ENCODE measurements around the gene SUSD4.

The SUSD4 gene

GRCh38 chr1:223312273-223312672 lies 51.7 kb downstream of the SUSD4 start:
- no peaks in the 10 kb centered on the region for H3K27me3 ChIP-seq (ENCODE audit: low read depth, low read length)
- H3K36me3 ChIP-seq (ENCODE audit: control insufficient read depth in 1 of 2, insufficient read depth in 2 of 2, low read length in 2 of 2) = no peaks in the 10 kb centered on the region
- no peak overlapping the region for H3K27ac ChIP-seq (ENCODE audit: low read length)
- no peaks in the 10 kb centered on the region for H3K4me1 ChIP-seq (ENCODE audit: control insufficient read depth in 1 of 2, insufficient read depth in 2 of 2, low read length in 2 of 2)
- no peak overlapping the region for H3K4me3 ChIP-seq (ENCODE audit: low read depth in 1 of 2, low read length in 2 of 2)
- H3K9me3 ChIP-seq (ENCODE audit: control insufficient read depth in 1 of 2, low read length in 2 of 2) = no peaks in the 10 kb centered on the region

- no peak overlapping the region for H3K4me3 ChIP-seq (ENCODE audit: low read depth in 1 of 2, low read length in 2 of 2)
- no peaks in the 10 kb centered on the region for H3K36me3 ChIP-seq (ENCODE audit: control insufficient read depth in 1 of 2, insufficient read depth in 2 of 2, low read length in 2 of 2)
- no peaks in the 10 kb centered on the region for H3K9me3 ChIP-seq (ENCODE audit: control insufficient read depth in 1 of 2, low read length in 2 of 2)
- no peak overlapping the region for H3K27ac ChIP-seq (ENCODE audit: low read length)
- no peaks in the 10 kb centered on the region for H3K27me3 ChIP-seq (ENCODE audit: low read depth, low read length)
- no peaks in the 10 kb centered on the region for H3K4me1 ChIP-seq (ENCODE audit: control insufficient read depth in 1 of 2, insufficient read depth in 2 of 2, low read length in 2 of 2)
Measured at GRCh38 chr1:223311826-223312225, 52.1 kb downstream of the SUSD4 start.

DNA sequence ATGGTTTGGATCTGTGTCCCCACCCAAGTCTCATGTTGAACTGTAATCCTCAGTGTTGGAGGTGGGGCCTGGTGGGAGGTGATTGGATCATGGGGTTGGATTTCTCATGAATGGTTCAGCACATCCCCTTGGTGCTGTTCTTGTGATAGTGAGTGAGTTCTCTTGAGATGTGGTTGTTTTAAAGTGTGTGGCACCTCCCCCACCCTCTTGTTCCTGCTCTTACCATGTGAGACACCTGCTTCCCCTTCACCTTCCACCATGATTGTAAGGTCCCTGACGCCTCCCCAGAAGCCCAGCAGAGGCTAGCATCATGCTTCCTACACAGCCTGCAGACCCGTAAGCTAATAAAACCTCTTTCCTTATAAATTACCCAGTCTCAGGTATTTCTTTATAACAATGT lies 55.8 kb downstream of the SUSD4 start:
- no peaks in the 10 kb centered on the region for H3K27me3 ChIP-seq (ENCODE audit: low read depth, low read length)
- H3K27ac ChIP-seq (ENCODE audit: low read length) = no peak overlapping the region
- peaks cover 0 to 2% of the 10 kb centered on the region in 2 donors for H3K9me3 ChIP-seq (ENCODE audit: control insufficient read depth in 1 of 2, low read length in 2 of 2)
- H3K4me3 ChIP-seq (ENCODE audit: low read depth in 1 of 2, low read length in 2 of 2) = no peak overlapping the region
- H3K4me1 ChIP-seq (ENCODE audit: control insufficient read depth in 1 of 2, insufficient read depth in 2 of 2, low read length in 2 of 2) = no peaks in the 10 kb centered on the region
- H3K36me3 ChIP-seq (ENCODE audit: control insufficient read depth in 1 of 2, insufficient read depth in 2 of 2, low read length in 2 of 2) = no peaks in the 10 kb centered on the region

DNA sequence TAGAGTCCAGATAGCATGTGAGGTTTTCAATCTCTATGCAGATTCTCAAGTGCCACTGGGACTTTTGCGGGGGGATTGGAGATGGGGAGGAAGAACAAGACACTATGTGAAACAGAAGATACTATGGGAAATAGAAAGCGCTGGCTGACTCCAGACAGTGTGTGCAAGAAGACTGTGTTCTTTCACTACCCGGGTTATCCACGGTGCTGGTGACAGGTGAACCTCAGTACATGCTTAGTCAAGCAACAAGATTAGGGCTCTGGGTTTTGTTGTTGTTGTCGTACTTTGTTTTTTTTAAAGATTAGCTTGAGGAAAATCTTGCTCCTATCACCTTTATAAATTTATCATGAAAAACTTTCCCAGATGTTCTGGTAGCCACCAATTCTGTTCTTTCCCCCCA lies 56.4 kb downstream of the SUSD4 start:
- no peak overlapping the region for H3K27ac ChIP-seq (ENCODE audit: low read length)
- H3K4me1 ChIP-seq (ENCODE audit: control insufficient read depth in 1 of 2, insufficient read depth in 2 of 2, low read length in 2 of 2) = no peaks in the 10 kb centered on the region

GRCh38 chr1:223304931-223305330 lies 59.0 kb downstream of the SUSD4 start:
- Histone ChIP-seq H3K4me3 (ENCODE audit: low read depth in 1 of 2, low read length in 2 of 2) (no peak overlapping the region), H3K27me3 (ENCODE audit: low read depth, low read length) (no peaks in the 10 kb centered on the region)

More for the DNA sequence above, 56.4 kb downstream of the SUSD4 start:
- H3K9me3 ChIP-seq (ENCODE audit: control insufficient read depth in 1 of 2, low read length in 2 of 2) = peaks cover 0 to 2% of the 10 kb centered on the region in 2 donors
- H3K36me3 ChIP-seq (ENCODE audit: control insufficient read depth in 1 of 2, insufficient read depth in 2 of 2, low read length in 2 of 2) = no peaks in the 10 kb centered on the region
- no peak overlapping the region for H3K4me3 ChIP-seq (ENCODE audit: low read depth in 1 of 2, low read length in 2 of 2)
- H3K27me3 ChIP-seq (ENCODE audit: low read depth, low read length) = no peaks in the 10 kb centered on the region

GRCh38 chr1:223301371-223301770 lies 62.6 kb downstream of the SUSD4 start:
- Histone ChIP-seq H3K4me1 (ENCODE audit: control insufficient read depth in 1 of 2, insufficient read depth in 2 of 2, low read length in 2 of 2) (no peaks in the 10 kb centered on the region), H3K4me3 (ENCODE audit: low read depth in 1 of 2, low read length in 2 of 2) (no peak overlapping the region)

More at GRCh38 chr1:223304931-223305330, 59.0 kb downstream of the SUSD4 start:
- Histone ChIP-seq H3K9me3 (ENCODE audit: control insufficient read depth in 1 of 2, low read length in 2 of 2) (peaks cover 0 to 2% of the 10 kb centered on the region in 2 donors), H3K36me3 (ENCODE audit: control insufficient read depth in 1 of 2, insufficient read depth in 2 of 2, low read length in 2 of 2) (no peaks in the 10 kb centered on the region), H3K27ac (ENCODE audit: low read length) (no peak overlapping the region), H3K4me1 (ENCODE audit: control insufficient read depth in 1 of 2, insufficient read depth in 2 of 2, low read length in 2 of 2) (no peaks in the 10 kb centered on the region)

DNA sequence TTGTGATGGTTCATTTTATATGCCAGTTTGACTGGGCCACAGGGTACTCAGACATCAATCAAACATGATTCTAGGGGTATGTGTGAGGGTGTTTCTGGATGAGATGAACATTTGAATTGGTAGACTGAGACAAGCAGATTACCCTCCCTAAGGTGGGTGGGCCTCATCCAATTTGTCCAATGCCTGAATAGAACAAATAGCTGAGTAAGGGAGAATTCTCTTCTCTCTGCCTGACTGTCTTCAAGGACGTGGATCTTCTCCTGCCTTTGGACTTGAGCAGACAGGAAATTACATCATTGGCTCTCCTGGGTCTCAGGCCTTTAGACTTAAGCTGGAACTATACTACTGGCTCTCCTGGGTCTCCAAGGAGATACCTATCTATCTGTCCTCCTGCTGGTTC lies 64.4 kb downstream of the SUSD4 start:
- Histone ChIP-seq H3K36me3 (ENCODE audit: control insufficient read depth in 1 of 2, insufficient read depth in 2 of 2, low read length in 2 of 2) (no peaks in the 10 kb centered on the region), H3K4me1 (ENCODE audit: control insufficient read depth in 1 of 2, insufficient read depth in 2 of 2, low read length in 2 of 2) (no peaks in the 10 kb centered on the region), H3K27me3 (ENCODE audit: low read depth, low read length) (no peaks in the 10 kb centered on the region), H3K4me3 (ENCODE audit: low read depth in 1 of 2, low read length in 2 of 2) (no peak overlapping the region), H3K27ac (ENCODE audit: low read length) (no peak overlapping the region), H3K9me3 (ENCODE audit: control insufficient read depth in 1 of 2, low read length in 2 of 2) (peaks cover 0 to 2% of the 10 kb centered on the region in 2 donors)

More at GRCh38 chr1:223301371-223301770, 62.6 kb downstream of the SUSD4 start:
- Histone ChIP-seq H3K27me3 (ENCODE audit: low read depth, low read length) (no peaks in the 10 kb centered on the region), H3K27ac (ENCODE audit: low read length) (no peak overlapping the region), H3K36me3 (ENCODE audit: control insufficient read depth in 1 of 2, insufficient read depth in 2 of 2, low read length in 2 of 2) (no peaks in the 10 kb centered on the region), H3K9me3 (ENCODE audit: control insufficient read depth in 1 of 2, low read length in 2 of 2) (peaks cover 0 to 2% of the 10 kb centered on the region in 2 donors)

DNA sequence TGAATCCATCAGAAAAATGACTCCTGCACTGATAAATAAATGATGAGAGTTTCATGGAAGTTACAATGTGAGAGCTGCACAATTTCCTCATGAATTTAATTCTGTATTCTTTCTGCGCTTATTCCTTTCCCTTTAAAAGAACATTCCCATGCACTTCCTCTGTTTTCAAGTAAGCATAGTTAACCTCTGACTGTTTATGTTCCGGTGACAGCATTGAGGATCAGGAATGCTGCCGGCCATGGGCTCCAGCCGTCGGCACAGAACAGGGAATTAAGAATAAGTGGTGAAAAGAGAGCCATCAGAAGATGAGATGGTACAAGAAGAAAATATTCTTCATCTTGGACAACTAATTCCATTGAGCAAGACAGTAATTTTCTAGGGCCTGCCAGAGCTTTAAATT lies 65.3 kb downstream of the SUSD4 start:
- Histone ChIP-seq H3K4me3 (ENCODE audit: low read depth in 1 of 2, low read length in 2 of 2) (no peak overlapping the region), H3K9me3 (ENCODE audit: control insufficient read depth in 1 of 2, low read length in 2 of 2) (peaks cover 0 to 2% of the 10 kb centered on the region in 2 donors), H3K27me3 (ENCODE audit: low read depth, low read length) (no peaks in the 10 kb centered on the region), H3K27ac (ENCODE audit: low read length) (no peak overlapping the region), H3K36me3 (ENCODE audit: control insufficient read depth in 1 of 2, insufficient read depth in 2 of 2, low read length in 2 of 2) (no peaks in the 10 kb centered on the region), H3K4me1 (ENCODE audit: control insufficient read depth in 1 of 2, insufficient read depth in 2 of 2, low read length in 2 of 2) (no peaks in the 10 kb centered on the region)

GRCh38 chr1:223297800-223298199 lies 66.2 kb downstream of the SUSD4 start:
- Histone ChIP-seq H3K27me3 (ENCODE audit: low read depth, low read length) (no peaks in the 10 kb centered on the region), H3K27ac (ENCODE audit: low read length) (no peak overlapping the region)

DNA sequence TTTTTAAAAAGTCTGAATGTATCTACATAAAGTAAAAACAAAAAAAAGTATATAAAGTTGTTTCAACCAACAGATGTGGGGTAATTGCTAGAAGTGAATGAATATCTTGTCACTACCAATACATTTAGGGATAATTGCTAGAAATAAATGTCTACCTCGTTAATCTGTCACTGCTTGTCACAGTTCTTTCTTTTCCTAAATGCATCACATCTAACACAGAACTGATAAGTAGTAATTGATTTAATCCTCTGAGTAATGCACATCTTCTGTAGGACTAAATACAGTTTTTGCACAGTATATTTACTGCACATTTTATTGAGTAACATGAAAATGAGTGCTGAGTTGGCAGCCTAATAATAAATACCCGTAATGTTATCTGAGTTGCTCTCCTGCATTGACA lies 72.2 kb downstream of the SUSD4 start:
- Histone ChIP-seq H3K9me3 (ENCODE audit: control insufficient read depth in 1 of 2, low read length in 2 of 2) (no peaks in the 10 kb centered on the region), H3K36me3 (ENCODE audit: control insufficient read depth in 1 of 2, insufficient read depth in 2 of 2, low read length in 2 of 2) (no peaks in the 10 kb centered on the region), H3K4me3 (ENCODE audit: low read depth in 1 of 2, low read length in 2 of 2) (no peak overlapping the region), H3K27me3 (ENCODE audit: low read depth, low read length) (no peaks in the 10 kb centered on the region), H3K27ac (ENCODE audit: low read length) (no peak overlapping the region), H3K4me1 (ENCODE audit: control insufficient read depth in 1 of 2, insufficient read depth in 2 of 2, low read length in 2 of 2) (no peaks in the 10 kb centered on the region)

More at GRCh38 chr1:223297800-223298199, 66.2 kb downstream of the SUSD4 start:
- Histone ChIP-seq H3K4me1 (ENCODE audit: control insufficient read depth in 1 of 2, insufficient read depth in 2 of 2, low read length in 2 of 2) (no peaks in the 10 kb centered on the region), H3K36me3 (ENCODE audit: control insufficient read depth in 1 of 2, insufficient read depth in 2 of 2, low read length in 2 of 2) (no peaks in the 10 kb centered on the region), H3K4me3 (ENCODE audit: low read depth in 1 of 2, low read length in 2 of 2) (no peak overlapping the region), H3K9me3 (ENCODE audit: control insufficient read depth in 1 of 2, low read length in 2 of 2) (no peaks in the 10 kb centered on the region)

GRCh38 chr1:223290397-223290796 lies 73.6 kb downstream of the SUSD4 start:
- no peak overlapping the region for H3K4me3 ChIP-seq (ENCODE audit: low read depth in 1 of 2, low read length in 2 of 2)
- no peaks in the 10 kb centered on the region for H3K4me1 ChIP-seq (ENCODE audit: control insufficient read depth in 1 of 2, insufficient read depth in 2 of 2, low read length in 2 of 2)
- H3K27ac ChIP-seq (ENCODE audit: low read length) = no peak overlapping the region
- H3K36me3 ChIP-seq (ENCODE audit: control insufficient read depth in 1 of 2, insufficient read depth in 2 of 2, low read length in 2 of 2) = no peaks in the 10 kb centered on the region
- H3K27me3 ChIP-seq (ENCODE audit: low read depth, low read length) = no peaks in the 10 kb centered on the region
- H3K9me3 ChIP-seq (ENCODE audit: control insufficient read depth in 1 of 2, low read length in 2 of 2) = peaks cover 0 to under 1% of the 10 kb centered on the region in 2 donors

- H3K9me3 ChIP-seq (ENCODE audit: control insufficient read depth in 1 of 2, low read length in 2 of 2) = peaks cover 0 to 4% of the 10 kb centered on the region in 2 donors
- H3K27me3 ChIP-seq (ENCODE audit: low read depth, low read length) = no peaks in the 10 kb centered on the region
- no peak overlapping the region for H3K27ac ChIP-seq (ENCODE audit: low read length)
- no peak overlapping the region for H3K4me3 ChIP-seq (ENCODE audit: low read depth in 1 of 2, low read length in 2 of 2)
- H3K36me3 ChIP-seq (ENCODE audit: control insufficient read depth in 1 of 2, insufficient read depth in 2 of 2, low read length in 2 of 2) = no peaks in the 10 kb centered on the region
- H3K4me1 ChIP-seq (ENCODE audit: control insufficient read depth in 1 of 2, insufficient read depth in 2 of 2, low read length in 2 of 2) = no peaks in the 10 kb centered on the region
Measured at GRCh38 chr1:223289621-223290020, 74.4 kb downstream of the SUSD4 start.

Measured in muscle layer of duodenum (tissue), 2 donors.